ENCODE measurements around the gene ABCA8.
"Not testable (repeated sequence)": the region's sequence is repeated elsewhere in the genome, so short reads cannot be mapped to it uniquely, and the experiment has no call there.

ABCA8 gene, protein sequence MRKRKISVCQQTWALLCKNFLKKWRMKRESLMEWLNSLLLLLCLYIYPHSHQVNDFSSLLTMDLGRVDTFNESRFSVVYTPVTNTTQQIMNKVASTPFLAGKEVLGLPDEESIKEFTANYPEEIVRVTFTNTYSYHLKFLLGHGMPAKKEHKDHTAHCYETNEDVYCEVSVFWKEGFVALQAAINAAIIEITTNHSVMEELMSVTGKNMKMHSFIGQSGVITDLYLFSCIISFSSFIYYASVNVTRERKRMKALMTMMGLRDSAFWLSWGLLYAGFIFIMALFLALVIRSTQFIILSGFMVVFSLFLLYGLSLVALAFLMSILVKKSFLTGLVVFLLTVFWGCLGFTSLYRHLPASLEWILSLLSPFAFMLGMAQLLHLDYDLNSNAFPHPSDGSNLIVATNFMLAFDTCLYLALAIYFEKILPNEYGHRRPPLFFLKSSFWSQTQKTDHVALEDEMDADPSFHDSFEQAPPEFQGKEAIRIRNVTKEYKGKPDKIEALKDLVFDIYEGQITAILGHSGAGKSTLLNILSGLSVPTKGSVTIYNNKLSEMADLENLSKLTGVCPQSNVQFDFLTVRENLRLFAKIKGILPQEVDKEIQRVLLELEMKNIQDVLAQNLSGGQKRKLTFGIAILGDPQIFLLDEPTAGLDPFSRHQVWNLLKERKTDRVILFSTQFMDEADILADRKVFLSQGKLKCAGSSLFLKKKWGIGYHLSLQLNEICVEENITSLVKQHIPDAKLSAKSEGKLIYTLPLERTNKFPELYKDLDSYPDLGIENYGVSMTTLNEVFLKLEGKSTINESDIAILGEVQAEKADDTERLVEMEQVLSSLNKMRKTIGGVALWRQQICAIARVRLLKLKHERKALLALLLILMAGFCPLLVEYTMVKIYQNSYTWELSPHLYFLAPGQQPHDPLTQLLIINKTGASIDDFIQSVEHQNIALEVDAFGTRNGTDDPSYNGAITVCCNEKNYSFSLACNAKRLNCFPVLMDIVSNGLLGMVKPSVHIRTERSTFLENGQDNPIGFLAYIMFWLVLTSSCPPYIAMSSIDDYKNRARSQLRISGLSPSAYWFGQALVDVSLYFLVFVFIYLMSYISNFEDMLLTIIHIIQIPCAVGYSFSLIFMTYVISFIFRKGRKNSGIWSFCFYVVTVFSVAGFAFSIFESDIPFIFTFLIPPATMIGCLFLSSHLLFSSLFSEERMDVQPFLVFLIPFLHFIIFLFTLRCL (N-terminal part only)

DNA sequence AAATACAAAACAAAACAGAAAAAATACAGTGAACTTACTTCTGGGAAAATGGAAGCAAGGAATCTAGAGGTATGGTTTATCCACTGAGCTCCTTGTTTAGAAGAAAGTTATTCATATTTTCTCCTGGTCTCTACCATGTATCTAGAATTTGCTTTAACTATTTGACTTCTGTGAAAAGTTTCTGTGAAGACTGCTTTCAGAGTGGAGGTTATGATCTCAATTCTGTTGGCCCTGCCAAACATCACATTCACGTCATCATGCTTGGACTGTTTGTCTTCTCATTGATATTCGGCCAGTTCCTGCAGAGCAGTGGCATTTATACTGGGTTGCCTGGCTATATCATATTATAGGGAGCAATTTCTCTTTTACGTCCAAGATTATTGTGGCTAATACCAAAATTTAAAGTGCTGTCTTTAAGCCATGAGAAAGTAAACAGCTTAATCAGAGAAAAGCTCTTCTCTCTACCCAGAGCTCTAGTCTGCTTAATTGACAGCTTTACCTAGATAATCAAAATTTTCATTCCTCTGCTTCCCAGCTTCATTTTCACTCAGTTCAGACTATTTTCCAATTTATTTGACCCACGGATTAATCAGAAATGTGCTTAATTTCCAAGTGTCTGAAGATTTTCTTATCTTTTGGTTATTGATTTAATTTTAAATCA is at the start of gene ABCA8:
ABCA8 (minus strand) TSS at position 212 of the 661 bp plus-strand sequence. CDS start 13,358 bp downstream, outside the sequence.
- no peak for DNase-seq

DNA sequence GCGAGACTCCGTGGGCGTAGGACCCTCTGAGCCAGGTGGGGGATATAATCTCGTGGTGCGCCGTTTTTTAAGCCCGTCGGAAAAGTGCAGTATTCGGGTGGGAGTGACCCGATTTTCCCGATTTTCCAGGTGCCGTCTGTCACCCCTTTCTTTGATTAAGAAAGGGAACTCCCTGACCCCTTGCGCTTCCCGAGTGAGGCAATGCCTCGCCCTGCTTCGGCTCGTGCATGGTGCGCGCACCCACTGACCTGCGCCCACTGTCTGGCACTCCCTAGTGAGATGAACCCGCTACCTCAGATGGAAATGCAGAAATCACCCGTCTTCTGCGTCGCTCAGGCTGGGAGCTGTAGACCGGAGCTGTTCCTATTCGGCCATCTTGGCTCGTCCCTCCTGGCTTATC is 49.6 kb upstream of the ABCA8 start:
- not testable (repeated sequence) for DNase-seq

DNA sequence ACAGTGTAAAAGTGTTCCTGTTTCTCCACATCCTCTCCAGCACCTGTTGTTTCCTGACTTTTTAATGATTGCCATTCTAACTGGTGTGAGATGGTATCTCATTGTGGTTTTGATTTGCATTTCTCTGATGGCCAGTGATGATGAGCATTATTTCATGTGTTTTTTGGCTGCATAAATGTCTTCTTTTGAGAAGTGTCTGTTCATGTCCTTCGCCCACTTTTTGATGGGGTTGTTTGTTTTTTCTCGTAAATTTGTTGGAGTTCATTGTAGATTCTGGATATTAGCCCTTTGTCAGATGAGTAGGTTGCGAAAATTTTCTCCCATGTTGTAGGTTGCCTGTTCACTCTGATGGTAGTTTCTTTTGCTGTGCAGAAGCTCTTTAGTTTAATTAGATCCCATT is 44.6 kb upstream of the ABCA8 start:
- DNase-seq = not testable (repeated sequence)

DNA sequence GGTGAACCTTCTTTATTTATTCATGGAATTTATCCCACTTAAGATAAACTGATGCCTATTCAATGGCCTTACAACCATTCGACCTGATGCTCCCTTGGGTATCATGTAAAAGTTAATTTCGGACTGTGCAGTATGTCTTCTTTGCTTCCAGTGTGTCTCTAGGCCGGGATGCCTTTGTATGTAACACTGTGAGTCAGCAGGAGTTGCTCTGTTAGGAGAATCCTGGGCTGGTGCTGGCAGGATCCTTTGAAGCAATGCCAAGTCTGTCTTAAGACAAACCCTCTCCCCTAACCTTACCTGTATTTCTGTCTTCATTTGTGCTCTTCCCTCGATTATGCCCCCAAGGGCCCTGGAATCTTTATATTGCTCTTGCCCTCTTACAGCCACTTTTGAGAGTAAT is 37.9 kb upstream of the ABCA8 start:
- no peak for DNase-seq

DNA sequence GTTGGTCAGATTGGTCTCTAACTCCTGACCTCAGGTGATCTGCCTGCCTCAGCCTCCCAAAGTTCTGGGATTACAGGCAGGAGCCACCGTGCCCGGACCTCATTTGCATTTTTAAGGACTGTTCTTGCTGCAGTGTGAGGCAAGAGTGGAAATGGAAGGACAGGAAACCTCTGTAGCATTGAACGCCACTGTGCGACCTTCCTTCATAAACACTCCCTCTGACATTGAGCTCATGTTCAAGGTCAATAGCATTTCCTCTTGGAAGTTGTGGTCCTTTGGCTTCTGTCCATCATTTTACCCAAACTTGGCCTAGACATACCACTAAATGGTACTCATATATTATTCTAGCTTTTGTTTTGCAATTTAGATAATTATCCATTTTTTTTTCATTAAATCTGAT is 32.8 kb upstream of the ABCA8 start:
- no peak for DNase-seq

DNA sequence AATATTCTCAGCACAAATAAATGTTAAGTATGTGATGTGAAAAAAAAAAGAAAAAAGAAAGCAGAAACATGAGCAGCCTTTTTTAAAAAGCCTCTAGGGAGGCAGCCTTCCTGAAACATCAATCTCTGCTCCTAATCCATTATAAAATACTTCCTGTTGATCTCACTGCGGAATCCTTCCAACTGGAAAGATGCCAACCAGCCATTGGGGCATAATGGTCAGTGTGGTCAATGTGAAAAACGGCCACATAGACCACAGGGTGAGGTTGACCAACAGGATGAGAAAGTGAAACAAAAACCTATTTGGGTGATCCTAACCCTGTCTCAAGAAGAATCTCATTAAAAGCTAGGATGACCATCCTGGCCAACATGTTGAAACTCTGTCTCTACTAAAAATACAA is 26.1 kb upstream of the ABCA8 start:
- no peak for DNase-seq

DNA sequence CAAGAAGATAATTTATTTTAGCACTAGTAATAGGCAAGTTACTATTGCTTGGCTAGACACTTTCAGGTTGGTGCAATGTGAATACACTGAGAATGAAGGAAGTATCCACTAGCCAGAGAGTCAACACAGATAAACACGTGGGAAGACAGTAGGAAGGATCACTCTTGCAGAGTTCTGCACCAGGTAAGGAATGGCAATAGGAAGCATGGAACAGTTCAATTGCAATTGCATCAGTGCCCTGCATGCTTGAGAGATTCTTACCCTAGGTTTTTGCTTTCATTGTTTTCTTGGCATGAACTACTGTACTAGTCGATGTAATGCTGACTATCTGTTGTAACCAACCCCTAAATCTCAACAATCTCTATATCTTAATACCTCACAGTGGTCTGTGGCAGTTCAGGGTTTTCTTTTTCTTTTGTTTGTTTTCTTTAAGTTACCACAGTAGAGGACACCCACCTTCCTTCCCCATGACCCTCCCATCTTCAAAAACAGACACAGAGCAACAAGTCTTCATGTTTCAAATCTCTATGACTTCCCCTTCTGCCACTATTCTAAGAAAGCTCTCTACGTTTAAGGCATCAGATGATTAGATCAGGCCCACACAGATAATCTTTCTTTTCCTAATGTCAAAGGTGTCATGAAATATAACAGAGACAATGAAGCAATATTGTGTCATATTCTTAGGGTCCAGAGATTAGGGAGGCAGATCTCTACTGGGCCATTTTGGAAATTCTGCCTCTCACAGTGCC is 18.1 kb upstream of the ABCA8 start:
- no peak for DNase-seq

DNA sequence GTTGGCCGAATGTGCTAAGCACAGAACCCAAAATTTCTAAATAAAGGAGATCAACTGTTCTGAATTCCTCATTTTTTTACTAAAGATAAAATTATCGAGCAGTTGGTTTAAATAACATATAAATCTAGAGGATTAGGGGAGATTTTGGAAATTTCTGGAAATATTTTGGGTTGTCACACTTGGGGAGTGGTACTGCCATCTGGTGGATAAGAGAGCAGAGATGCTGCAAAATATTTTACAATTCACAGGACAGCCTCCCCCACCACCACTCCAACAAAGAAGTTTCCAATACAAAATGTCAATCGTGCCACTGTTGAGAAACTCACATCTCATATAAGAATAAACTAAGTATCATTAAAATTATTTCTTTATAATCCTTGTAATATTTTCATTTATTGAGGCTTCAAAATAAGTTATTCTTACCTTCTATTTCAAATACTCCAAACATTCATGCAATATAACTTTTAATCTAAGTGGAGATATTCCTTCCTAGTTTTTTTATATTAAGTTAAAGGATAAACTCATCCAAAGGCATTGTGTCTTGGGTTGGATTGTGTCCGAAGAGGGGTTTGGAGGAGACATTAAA is 17.0 kb upstream of the ABCA8 start:
- DNase-seq = peak in 1 of 2 experiments; percentile 32

DNA sequence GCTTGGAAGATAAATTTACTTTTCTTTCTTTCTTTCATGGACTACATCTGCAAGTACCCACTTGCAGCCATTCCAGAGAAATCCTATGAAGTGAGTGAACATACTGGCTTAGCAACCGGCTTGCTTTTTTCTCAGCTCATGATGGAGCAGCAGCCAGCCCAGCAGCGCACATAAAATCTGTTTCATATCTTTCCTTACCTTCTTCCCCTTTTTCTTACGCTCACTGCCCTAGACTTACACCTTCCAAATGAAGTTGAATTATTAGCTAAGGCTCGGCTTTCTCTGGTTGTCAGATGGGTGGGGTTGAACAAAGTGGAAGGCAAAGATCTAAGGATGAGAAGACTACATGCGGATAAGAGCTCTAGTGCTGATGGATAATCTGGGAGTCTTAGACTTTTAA is 13.9 kb upstream of the ABCA8 start:
- DNase-seq = no peak

DNA sequence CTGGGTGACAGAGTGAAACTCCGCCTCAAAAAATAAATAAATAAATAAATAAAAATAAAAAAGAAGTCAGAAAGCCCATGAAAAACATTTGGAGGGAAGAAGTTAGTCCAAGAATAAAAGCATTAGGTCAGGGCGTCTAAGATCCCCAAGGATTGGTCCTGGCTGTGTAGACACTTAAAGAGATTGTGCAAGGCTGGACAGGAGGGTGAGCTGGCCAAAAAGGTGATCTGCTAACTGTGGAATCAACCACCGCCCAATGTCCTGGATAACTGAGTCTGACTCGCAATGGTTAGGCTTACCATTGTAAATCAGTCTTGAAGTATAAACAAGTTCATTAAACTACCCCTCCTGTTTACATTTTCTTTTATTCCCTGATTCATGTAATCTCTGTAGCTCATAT is 8.8 kb upstream of the ABCA8 start:
- no peak for DNase-seq

DNA sequence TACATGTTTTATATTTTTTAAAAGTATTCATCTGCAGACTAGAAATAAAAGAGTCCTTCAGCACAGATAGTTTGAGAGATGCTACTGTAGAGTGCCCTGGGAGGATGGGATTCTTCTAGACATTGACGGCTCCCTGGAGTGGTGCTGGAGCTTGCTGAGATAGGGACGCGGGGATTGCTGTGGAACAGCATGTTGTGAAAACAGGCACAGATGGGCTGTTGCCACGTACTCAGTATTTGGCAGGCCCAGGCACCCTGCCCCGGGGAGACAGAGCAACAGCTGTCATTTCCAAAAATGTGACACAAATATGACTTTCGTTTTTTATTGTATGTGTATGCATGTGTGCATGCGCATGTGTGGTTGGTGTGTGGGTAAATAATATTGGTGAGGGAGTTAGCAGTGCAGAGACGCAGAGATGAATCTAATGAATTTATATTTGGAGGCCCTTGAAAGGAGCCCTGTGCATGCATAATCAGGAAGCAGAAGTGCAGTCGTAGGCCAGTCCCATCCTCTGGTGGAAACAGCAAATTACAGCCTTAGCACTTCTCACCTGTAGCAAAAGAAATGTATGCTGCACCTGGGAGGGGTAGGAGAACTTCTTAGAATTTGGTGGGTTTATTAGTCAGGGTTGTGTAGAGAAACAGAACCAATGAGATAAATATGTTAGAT is 6.2 kb upstream of the ABCA8 start:
- no peak for DNase-seq

DNA sequence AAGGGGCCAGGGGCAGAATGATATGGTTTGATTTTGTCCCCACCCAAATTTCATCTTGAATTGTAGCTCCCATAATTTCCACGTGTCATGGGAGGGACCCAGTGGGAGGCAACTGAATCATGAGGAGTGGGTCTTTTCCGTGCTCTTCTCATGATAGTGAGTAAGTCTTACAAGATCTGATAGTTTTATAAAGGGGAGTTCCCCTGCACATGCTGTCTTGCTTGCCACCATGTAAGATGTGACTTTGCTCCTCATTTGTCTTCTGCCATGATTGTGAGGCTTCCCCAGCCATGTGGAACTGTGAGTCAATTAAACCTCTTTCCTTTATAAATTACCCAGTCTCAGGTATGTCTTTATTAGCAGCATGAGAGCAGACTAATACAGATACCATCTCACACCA is 3.9 kb upstream of the ABCA8 start:
- not testable (repeated sequence) for DNase-seq

DNA sequence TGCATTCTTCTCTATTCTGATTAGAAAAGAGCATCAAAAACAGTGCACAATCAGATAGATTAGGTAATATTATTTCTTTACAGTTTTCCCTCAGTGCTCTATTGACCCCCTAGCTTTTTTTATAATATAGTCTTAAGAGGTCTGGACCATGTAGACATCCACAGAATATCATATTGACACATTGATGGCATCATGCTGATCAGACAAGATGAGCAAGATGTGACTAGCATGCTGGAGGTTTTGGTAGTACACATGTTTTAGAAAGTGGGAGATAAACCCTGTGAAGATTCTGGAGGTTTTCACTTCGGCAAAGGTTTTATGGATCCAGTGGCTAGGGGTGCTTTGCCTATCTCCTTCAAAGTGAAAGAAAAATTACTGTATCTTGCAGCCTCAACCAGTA is 2.8 kb upstream of the ABCA8 start:
- no peak for DNase-seq

DNA sequence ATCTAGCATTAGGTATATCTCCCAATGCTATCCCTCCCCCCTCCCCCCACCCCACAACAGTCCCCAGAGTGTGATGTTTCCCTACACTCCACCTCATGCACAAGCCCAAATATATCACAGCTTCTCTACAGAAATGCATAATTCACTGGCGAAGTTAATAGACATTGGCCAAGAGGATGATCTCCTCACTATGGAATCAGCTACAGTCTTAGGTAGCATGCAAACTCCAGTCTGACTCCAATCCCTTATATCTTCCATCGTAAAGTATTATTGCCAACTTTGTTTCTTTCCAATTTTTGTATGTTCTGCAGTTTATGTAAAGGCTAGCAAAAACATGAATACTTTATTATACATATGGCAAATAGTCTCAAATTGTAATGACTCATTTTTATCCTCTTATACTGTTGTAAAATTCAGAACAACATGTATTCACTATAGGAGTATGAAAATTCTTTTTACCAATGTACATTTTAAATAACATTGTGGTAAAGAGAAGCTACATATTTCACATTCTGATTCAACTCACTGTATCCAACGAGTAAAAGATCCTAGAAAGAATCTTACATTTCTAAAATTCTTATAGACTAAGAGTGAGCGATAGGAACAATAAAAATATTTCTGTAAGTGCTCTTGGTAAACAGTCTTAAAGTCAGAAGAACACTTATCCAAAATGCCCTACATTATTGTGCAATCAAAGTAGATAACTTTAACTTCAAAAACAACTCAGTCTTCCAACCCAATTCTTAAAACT is 871 bp downstream of the ABCA8 start:
- no peak for DNase-seq

DNA sequence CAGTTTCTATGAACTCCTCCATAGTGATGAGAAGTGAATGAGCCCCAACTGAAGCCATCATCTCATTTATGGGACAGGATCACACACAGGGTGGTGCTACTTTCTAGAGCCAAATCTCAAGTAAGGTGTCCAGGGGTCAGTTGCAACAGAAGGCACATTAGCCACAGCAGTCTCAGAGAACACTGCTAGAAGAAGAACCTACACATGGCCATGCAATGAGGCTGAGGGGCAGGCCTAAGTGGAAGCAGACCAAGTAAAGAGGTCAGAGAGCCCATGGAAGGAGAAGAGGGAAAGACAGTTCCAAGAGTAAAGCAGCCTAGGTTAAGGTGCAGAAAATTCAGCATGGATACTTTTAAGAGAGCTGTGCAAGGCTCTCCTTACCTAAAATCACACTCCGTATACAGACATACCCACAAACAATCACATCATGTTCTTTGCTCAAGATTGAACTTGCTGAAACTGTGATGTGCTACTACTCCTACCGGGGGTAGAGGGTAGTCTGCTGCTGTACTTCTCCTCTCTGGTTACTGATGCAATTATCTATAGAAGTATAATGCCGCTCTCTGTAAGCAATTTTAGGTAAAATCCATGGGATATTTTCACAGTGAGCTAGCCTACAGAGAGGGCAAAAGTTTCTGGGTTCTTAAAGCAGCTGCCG is 1.7 kb downstream of the ABCA8 start:
- DNase-seq = no peak

DNA sequence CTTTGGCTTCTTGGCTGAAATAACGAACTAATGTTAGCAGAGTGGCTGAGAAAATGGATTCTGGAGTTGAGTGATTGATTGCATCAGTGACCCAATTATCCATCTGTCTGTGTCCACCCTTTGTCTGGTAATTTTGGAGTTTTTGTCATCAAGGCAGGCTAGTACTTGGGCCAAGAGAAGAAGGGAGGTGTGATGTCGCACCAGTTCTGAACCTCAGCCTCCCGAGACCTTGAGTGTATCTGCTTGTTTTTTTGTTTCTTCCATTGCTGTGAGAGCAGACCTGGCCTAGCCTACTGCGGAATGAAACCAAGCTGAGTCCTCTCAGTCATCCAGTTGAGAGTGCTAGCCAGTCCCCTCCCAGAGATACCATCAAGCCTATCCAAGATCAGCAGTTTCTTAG is 4.5 kb downstream of the ABCA8 start:
- no peak for DNase-seq

DNA sequence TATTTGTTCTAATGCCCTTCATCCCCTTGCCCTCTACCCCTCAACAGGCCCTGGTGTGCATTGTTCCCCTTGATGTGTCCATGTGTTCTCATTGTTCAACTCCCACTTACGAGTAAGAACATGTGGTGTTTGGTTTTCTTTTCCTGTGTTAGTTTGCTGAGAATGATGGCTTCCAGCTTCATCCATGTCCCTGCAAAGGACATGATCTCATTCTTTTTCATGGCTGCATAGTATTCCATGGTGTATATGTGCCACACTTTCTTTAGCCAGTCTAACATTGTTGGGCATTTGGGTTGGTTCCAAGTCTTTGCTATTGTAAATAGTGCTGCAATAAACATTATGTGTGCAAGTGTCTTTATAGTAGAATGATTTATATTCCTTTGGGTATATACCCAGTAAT is 7.3 kb downstream of the ABCA8 start:
- not testable (repeated sequence) for DNase-seq

DNA sequence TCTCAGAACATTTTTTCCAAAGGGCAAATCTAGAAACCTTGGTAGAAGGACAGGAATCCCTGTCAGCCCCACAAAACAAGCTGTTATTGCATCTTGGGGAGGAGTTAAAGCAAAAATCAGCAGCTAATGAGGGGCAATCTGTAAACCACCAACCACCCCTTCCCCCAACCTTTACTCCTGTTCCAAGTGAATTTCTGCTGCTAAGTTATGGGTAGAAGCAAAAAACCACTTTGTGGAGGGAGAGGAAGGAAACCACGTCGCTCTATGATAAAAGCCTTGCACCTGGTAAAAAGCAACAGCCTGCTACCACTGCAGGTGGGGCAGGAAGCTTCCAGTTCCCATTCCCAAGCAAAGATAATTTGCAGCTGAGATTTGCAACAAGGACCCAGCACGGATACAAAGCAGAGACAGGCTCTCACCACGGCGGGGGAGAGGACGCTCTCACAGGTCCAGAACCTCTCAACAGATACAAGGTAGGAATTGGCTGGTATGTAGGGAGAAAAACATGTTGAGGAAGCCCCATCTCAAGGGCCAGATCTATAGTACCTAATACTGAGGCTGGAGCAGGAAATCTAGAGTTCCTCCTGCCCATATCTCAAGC is 10.7 kb downstream of the ABCA8 start:
- no peak for DNase-seq

DNA sequence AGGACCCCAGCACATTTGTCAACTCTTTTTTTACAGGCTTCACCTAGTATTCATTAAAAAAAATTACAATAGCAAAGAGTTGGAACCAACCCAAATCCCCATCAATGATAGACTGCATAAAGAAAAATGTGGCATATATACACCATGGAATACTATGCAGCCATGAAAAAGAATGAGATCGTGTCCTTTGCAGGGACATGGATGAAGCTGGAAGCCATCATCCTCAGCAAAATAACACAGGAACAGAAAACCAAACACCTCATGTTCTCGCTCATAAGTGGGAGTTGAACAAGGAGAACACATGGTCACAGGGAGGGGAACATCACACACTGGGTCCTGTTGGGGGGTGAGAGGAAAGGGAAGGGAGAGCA is 11.4 kb downstream of the ABCA8 start:
- not testable (repeated sequence) for DNase-seq

All from SW 1271 (cell line).